ENCODE results near the gene DST. TPM values are rescaled to one million over a fixed set of nuclear protein-coding genes. Genes with fewer than 3 reads are reported as not detected.

Gene DST
- total and polyA plus RNA-seq, 2 of the 8 experiments (the other 6 are each of a cell fraction or from before 2014, with no cell fraction given): 49.4 to 116 TPM

DNA sequence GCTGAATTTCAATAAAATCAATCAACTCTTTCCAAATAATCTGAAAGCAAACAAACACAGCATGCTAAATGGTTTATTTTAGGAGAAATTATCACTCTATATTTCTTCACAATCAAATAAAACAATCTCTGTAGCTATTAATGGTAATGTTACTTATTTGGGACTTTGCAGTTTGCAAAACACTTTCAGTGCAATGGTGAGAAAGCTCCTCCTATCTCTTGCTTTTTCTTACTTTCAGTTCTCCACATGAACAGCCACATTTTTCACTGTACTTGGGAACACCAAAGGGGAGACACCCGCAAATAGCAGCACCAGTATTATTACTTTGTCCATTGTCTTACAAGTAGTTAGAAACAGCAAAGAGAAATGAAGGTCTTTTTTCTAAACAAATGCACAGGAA is 92.4 kb downstream of the DST start:
- H3K36me3 ChIP-seq (ENCODE audit: control insufficient read depth in 2 of 4, insufficient read depth in 4 of 4, low read length in 3 of 4): peaks cover 6 to 34% (median 14%) of the 10 kb centered on the region in 4 experiments; a peak in 7 of 8 replicates
- H3K4me3 ChIP-seq (ENCODE audit: extremely low read depth in 1 of 4, insufficient read depth in 2 of 4, low read depth in 3 of 4, low read length in 4 of 4): no peak overlapping the region
- POLR2A ChIA-PET (ENCODE audit: partially characterized antibody): no interaction called here
- H2BK5ac ChIP-seq (ENCODE audit: low read depth, low read length): no peak overlapping the region
- no peaks in the 10 kb centered on the region for H3K79me1 ChIP-seq (ENCODE audit: low read depth, low read length)
- H3K4me2 ChIP-seq (ENCODE audit: insufficient read depth in 1 of 2, low read depth in 2 of 2, low read length in 2 of 2): no peak overlapping the region
- no peak overlapping the region for H2AK5ac ChIP-seq (ENCODE audit: low read depth, low read length)
- WGBS, 2 experiments (ENCODE audit: extremely low coverage in 1 of 2, insufficient coverage in 1 of 2, insufficient read length in 1 of 2, insufficient replicate concordance in 2 of 2, low coverage in 1 of 2, low lambda C conversion rate in 2 of 2, missing lambda C conversion rate in 1 of 2): 86% methylated on average over 1 of the region's 1 CpG; no CpG with 5 or more reads in 1 of the 2 experiments
- no peaks in the 10 kb centered on the region for H3K4me1 ChIP-seq (replicated peaks in 1 of 4; ENCODE audit: control insufficient read depth in 3 of 4, insufficient read depth in 4 of 4, low read length in 3 of 4)
- H4K20me1 ChIP-seq (replicated peaks in 1 of 2; ENCODE audit: control insufficient read depth in 1 of 2, insufficient read depth in 2 of 2, low read length in 2 of 2): peaks cover 0 to 2% of the 10 kb centered on the region in 2 experiments
- H3K27ac ChIP-seq (ENCODE audit: low read depth, low read length): no peak overlapping the region
- no peaks in the 10 kb centered on the region for H3K27me3 ChIP-seq (replicated peaks in 1 of 4; ENCODE audit: control insufficient read depth in 3 of 4, extremely low read depth in 1 of 4, insufficient read depth in 3 of 4, low read length in 3 of 4)
- H2BK20ac ChIP-seq (ENCODE audit: low read length): no peak overlapping the region
- CTCF ChIA-PET (ENCODE audit: partially characterized antibody): interaction anchor here (5.8 kb wide), 1 partner anchor 20 kb away, joined by 20 read pairs; no protein-coding TSS in a partner anchor
- no peak overlapping the region for H2AFZ ChIP-seq (ENCODE audit: low read length)
- no peaks in the 10 kb centered on the region for H3K23me2 ChIP-seq (ENCODE audit: low read depth, low read length)
- H2BK120ac ChIP-seq (replicated peaks; ENCODE audit: low read depth, low read length): no peak overlapping the region
- DNase-seq (ENCODE audit: low read depth in 1 of 2, low spot score in 2 of 2) (no peak), FAIRE-seq (no peak)
- no peak overlapping the region for H3K14ac ChIP-seq (ENCODE audit: insufficient read length)
- H2BK12ac ChIP-seq (ENCODE audit: low read depth, low read length): no peak overlapping the region
- peaks cover 0 to 10% of the 10 kb centered on the region in 2 experiments; a peak in 1 of 4 replicates for H3K79me2 ChIP-seq (ENCODE audit: control insufficient read depth in 1 of 2, insufficient read depth in 2 of 2, low read length in 2 of 2)
- H3K4ac ChIP-seq (replicated peaks; ENCODE audit: insufficient read length, low read depth, low read length): no peak overlapping the region
- no peak overlapping the region for H3K23ac ChIP-seq (ENCODE audit: insufficient read length)
- no peak overlapping the region for H2BK15ac ChIP-seq (ENCODE audit: low read length)
- TF ChIP-seq SIRT6 (IDR thresholded peaks at IDR 0.05; ENCODE audit: low read length) (no peak), EP300 (IDR thresholded peaks at IDR 0.05; ENCODE audit: borderline replicate concordance in 1 of 2, low read depth in 2 of 2, low read length in 2 of 2) (no peak), SAP30 (IDR thresholded peaks at IDR 0.05; ENCODE audit: insufficient read depth, insufficient replicate concordance, low read length) (no peak), JUN (IDR thresholded peaks at IDR 0.05; ENCODE audit: low read depth, low read length) (no peak), EZH2 (IDR thresholded peaks at IDR 0.05; ENCODE audit: low read depth, low read length, severe bottlenecking) (no peak), SP4 (IDR thresholded peaks at IDR 0.05; ENCODE audit: low read length) (no peak), POLR2AphosphoS5 (IDR thresholded peaks at IDR 0.05; ENCODE audit: low read depth, low read length) (no peak), KDM4A (IDR thresholded peaks at IDR 0.05; ENCODE audit: low read depth, low read length, severe bottlenecking) (no peak), NRF1 (IDR thresholded peaks at IDR 0.05; ENCODE audit: low read depth, low read length) (no peak), TAF1 (IDR thresholded peaks at IDR 0.05; ENCODE audit: low read depth, low read length) (no peak), CHD2 (IDR thresholded peaks at IDR 0.05; ENCODE audit: low read length) (no peak)
- TF ChIP-seq, protein P1, sequence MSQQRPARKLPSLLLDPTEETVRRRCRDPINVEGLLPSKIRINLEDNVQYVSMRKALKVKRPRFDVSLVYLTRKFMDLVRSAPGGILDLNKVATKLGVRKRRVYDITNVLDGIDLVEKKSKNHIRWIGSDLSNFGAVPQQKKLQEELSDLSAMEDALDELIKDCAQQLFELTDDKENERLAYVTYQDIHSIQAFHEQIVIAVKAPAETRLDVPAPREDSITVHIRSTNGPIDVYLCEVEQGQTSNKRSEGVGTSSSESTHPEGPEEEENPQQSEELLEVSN (IDR thresholded peaks at IDR 0.05): no peak
- no peak overlapping the region for H4K8ac ChIP-seq (ENCODE audit: extremely low read depth, insufficient read depth, low read length)
- no peak overlapping the region for H3K18ac ChIP-seq (ENCODE audit: extremely low read depth, low read length)
- no peak overlapping the region for H3K9ac ChIP-seq (replicated peaks in 1 of 4; ENCODE audit: extremely low read depth in 1 of 4, low read depth in 3 of 4, low read length in 3 of 4)
- H4K91ac ChIP-seq (replicated peaks; ENCODE audit: insufficient read length, low read length): no peak overlapping the region
- H4K5ac ChIP-seq (ENCODE audit: insufficient read length, low read depth, low read length): no peak overlapping the region
- H3K9me3 ChIP-seq (ENCODE audit: insufficient read depth in 2 of 2, low read depth in 1 of 2, low read length in 1 of 2): no peaks in the 10 kb centered on the region
- no peak overlapping the region for H3K56ac ChIP-seq (replicated peaks; ENCODE audit: insufficient read length, low read depth, low read length)
